ENCODE results near the gene CFAP20DC. TPM values are rescaled to one million over a fixed set of nuclear protein-coding genes. Genes with fewer than 3 reads are reported as not detected.
"Not testable (repeated sequence)": the region's sequence is repeated elsewhere in the genome, so short reads cannot be mapped to it uniquely, and the experiment has no call there.

CFAP20DC gene
- total RNA-seq, 2 experiments from 2014 or later = 1.0 to 1.4 TPM

DNA sequence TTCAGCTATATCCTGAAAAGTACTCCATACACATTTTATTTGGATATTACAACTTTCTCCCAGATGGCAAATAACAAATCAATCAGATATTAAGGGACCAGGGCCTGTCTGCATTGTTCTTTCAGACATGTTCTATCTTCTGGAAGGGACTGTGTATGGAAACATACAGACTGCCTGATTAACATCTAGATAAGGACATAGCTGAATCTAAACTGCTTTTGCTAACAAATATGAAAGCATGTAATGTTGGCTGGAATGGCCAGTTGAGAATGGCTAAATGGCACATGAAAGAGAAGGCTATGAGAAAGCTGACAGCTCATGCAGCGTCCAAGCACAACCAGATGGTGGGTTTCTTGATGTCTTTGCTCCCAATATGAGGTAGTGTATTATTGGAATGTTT is 149.4 kb downstream of the CFAP20DC start:
- DNase-seq (no peak), ATAC-seq (no peak)
- H3K36me3 Mint-ChIP-seq = no peaks in the 10 kb centered on the region
- H3K27ac Mint-ChIP-seq = no peak overlapping the region
- no peak overlapping the region for H3K4me3 Mint-ChIP-seq
- peaks cover 22% of the 10 kb centered on the region for H3K4me1 Mint-ChIP-seq
- CTCF ChIA-PET = no interaction called here
- H3K27me3 Mint-ChIP-seq = no peaks in the 10 kb centered on the region
- peaks cover 4% of the 10 kb centered on the region for H3K9me3 Mint-ChIP-seq (ENCODE audit: low read depth)

DNA sequence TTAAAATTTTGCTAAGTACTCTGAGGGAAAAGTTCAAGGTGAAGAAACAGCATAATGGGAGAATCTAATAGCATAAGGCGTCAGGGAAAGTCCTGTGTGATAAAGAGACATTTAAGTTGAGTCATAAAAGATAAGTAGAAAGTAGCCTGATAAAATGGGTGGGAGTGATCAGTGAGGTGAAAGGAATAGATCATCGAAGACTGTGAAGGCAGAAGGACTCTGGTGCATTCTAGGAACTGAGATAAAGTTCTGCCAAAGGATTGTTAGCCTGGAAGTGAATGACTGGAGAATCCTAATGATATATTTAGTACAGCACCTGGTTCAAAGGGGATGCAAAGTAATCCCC is 149.9 kb downstream of the CFAP20DC start:
- no peak for DNase-seq
- no peak overlapping the region for H3K4me3 Mint-ChIP-seq

DNA sequence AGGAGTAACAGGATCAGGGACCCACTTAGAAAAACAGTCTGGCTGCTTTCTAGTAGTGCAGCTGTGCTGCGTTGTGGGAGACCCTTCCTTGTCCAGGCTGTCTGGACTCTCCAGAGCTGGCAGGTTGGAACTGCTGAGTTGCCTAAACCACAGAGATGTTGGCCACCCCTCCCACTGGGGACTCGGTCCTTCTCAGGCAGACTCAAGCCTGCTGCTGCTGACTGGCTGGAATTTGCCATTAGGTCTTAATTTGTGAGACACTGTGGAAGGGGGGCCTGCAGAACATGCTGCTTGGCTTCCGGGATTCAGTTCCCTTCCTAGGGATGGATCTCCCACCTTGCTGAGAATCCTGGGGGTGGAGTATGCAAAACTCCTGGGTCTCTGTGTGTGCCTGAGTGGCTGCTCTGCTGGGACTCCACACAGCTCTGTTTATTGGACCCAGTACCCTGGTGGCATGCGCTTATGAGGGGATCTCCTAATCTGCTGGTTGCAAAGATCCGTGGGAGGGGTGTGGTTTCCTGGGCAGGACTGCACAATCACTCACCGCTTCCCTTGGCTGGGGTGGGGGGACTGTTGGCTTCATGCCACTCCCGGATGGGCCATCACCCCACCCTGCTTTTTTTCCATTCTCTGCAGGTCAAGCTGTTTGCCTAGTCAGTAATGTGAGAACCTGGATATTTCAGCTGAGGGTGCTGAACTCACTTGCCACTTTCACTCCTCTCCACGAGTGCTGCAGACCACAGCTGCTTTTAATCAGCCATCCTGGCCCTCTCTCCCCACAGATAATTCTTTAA is 150.5 kb downstream of the CFAP20DC start:
- H3K4me1 Mint-ChIP-seq = peaks cover 22% of the 10 kb centered on the region
- no peaks in the 10 kb centered on the region for H3K27me3 Mint-ChIP-seq
- ATAC-seq = peak; percentile 65
- CTCF ChIA-PET = no interaction called here
- DNase-seq = peak; percentile 73
- H3K9me3 Mint-ChIP-seq (ENCODE audit: low read depth) = peaks cover 4% of the 10 kb centered on the region
- no peak overlapping the region for H3K4me3 Mint-ChIP-seq
- H3K36me3 Mint-ChIP-seq = no peaks in the 10 kb centered on the region
- no peak overlapping the region for H3K27ac Mint-ChIP-seq

More for the DNA sequence above, 149.9 kb downstream of the CFAP20DC start:
- CTCF ChIA-PET = no interaction called here
- H3K27me3 Mint-ChIP-seq = no peaks in the 10 kb centered on the region
- no peak overlapping the region for H3K27ac Mint-ChIP-seq
- H3K36me3 Mint-ChIP-seq = no peaks in the 10 kb centered on the region
- ATAC-seq = no peak
- peaks cover 4% of the 10 kb centered on the region for H3K9me3 Mint-ChIP-seq (ENCODE audit: low read depth)
- H3K4me1 Mint-ChIP-seq = peaks cover 22% of the 10 kb centered on the region

DNA sequence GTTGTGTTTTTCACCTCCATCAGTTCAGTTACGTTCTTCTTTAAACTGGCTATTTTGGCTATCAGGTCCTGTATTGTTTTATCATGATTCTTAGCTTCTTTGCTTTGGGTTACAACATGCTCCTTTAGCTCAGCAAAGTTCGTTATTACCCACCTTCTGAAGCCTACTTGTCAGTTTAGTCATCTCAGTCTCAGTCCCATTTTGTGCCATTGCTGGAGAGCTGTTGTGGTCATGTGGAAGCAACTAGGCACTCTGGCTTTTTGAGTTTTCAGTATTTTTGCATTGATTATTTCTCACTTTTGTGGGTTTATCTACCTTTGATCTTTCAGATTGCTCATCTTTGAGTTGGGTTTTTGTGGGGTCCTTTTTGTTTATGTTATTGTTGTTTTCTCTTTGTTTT is 151.3 kb downstream of the CFAP20DC start:
- DNase-seq (no peak), ATAC-seq (no peak)
- Mint-ChIP-seq H3K27ac (no peak overlapping the region), H3K36me3 (no peaks in the 10 kb centered on the region), H3K4me3 (no peak overlapping the region), H3K9me3 (ENCODE audit: low read depth) (peaks cover 4% of the 10 kb centered on the region), H3K4me1 (peaks cover 22% of the 10 kb centered on the region), H3K27me3 (no peaks in the 10 kb centered on the region)
- CTCF ChIA-PET = no interaction called here

DNA sequence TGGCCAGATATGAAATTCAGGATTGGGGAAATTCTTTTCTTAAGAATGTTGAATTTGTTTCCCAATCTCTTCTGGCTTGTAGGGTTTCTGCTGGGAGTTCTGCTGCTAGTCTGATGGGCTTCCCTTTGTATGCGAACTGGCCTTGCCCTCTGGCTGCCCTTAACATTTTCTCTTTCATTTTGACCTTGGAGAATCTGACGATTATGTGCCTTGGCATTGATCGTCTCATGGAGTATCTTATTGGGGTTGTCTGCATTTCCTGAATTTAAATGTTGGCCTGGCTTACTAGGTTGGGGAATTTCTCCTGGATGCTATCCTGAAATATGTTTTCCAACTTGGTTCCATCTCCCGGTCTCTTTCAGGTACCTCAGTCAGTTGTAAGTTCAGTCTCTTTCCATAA is 152.2 kb downstream of the CFAP20DC start:
- CTCF ChIA-PET = no interaction called here
- no peak for ATAC-seq
- Mint-ChIP-seq H3K4me1 (peaks cover 22% of the 10 kb centered on the region), H3K27ac (no peak overlapping the region), H3K27me3 (no peaks in the 10 kb centered on the region), H3K36me3 (no peaks in the 10 kb centered on the region), H3K4me3 (no peak overlapping the region), H3K9me3 (ENCODE audit: low read depth) (no peaks in the 10 kb centered on the region)
- DNase-seq = no peak

DNA sequence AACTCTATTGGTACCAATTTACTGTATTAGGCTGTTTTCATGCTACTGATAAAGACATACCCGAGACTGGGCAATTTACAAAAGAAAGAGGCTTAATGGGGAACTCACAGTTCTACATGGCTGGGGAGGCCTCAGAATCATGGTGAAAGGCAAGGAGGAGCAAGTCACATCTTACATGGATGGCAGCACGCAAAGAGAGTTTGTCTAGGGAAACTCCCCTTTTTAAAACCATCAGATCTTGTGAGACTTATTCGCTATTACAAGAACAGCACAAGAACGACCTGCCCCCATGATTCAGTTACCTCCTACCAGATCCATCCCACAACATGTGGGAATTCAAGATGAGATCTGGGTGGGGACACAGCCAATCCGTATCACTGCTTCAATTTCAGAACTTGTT is 154.1 kb downstream of the CFAP20DC start:
- not testable (repeated sequence) for H3K27ac Mint-ChIP-seq, H3K4me3 Mint-ChIP-seq

DNA sequence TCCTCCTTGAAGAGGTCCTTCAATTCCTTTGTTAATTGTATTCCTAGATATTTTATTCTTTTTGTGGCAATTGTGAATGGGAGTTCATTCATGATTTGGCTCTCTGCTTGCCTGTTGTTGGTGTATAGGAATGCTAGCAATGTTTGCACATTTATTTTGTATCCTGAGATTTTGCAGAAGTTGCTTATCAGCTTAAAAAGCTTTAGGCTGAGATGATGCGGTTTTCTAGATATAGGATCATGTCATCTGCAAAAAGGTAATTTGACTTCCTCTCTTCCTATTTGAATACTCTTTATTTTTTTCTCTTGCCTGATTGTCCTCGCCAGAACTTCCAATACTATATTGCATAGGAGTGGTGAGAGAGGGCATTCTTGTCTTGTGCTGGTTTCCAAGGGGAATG is 157.3 kb downstream of the CFAP20DC start:
- CTCF ChIA-PET; H3K27me3 Mint-ChIP-seq; H3K4me1 Mint-ChIP-seq; H3K9me3 Mint-ChIP-seq (ENCODE audit: low read depth); ATAC-seq; H3K27ac Mint-ChIP-seq; H3K36me3 Mint-ChIP-seq; DNase-seq; H3K4me3 Mint-ChIP-seq: not testable (repeated sequence)

More for the DNA sequence above, 154.1 kb downstream of the CFAP20DC start:
- DNase-seq; CTCF ChIA-PET; H3K36me3 Mint-ChIP-seq; H3K9me3 Mint-ChIP-seq (ENCODE audit: low read depth); ATAC-seq; H3K27me3 Mint-ChIP-seq: not testable (repeated sequence)
- peaks cover 22% of the 10 kb centered on the region for H3K4me1 Mint-ChIP-seq

DNA sequence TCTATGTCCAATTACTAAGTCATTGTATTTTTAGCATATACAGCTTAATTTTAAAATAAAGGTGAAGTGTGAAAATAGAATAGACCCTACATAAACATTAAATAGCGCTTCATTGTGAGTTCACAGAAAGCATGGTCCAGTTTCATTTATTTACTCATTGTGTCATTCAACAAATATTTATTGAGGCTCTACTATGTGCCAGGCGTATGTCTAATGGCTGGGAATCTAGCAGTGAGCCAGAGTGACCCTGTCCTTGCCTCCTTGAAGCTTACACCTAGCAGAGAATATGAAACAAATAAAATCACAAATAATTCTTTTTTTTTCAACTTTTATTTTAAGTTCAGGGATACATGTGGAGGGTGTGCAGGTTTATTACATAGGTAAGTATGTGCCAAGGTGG is 161.7 kb downstream of the CFAP20DC start:
- Mint-ChIP-seq H3K9me3 (ENCODE audit: low read depth) (no peaks in the 10 kb centered on the region), H3K4me1 (no peaks in the 10 kb centered on the region), H3K36me3 (no peaks in the 10 kb centered on the region), H3K27ac (no peak overlapping the region), H3K4me3 (no peak overlapping the region), H3K27me3 (peaks cover 4% of the 10 kb centered on the region)
- ATAC-seq (no peak), DNase-seq (no peak)
- CTCF ChIA-PET = no interaction called here

DNA sequence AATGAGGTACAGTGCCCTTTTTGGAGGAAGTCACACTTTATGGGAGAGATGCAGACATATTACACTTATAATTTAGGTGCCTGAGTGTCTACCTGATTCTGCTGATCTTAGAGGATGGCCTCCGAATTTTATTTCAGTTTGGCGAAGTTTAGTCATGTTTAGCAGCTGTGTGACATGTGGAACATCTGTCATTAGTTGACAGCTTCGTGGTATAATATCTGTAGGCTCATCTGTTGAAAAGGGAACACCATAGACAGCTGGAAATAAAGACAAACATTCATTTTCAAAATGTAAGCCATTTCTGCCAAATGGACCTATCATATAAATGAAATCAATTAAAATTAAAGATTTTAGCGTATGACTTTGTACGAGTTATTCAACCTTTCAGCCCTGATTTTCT is 165.4 kb downstream of the CFAP20DC start:
- no peak overlapping the region for H3K27ac Mint-ChIP-seq

DNA sequence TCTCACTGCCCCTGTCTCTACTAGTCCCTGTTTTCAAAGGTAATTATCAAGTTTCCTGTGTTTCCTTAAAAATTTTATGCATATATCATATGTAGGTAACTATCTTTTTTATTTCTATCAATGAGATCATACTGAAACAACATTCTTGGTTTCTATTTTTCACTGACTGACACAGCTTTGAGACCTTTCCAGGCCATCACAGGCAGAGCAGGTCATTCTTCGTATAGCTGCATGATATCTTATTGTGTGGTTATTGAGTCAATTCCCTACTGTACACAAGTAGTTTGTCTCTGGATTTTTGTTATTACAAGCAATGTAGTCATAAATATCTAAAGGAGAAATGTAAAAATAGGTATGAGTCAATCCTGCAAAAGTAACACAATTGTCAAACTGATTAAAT is 169.6 kb downstream of the CFAP20DC start:
- peaks cover 2% of the 10 kb centered on the region for H3K4me1 Mint-ChIP-seq
- no peak for ATAC-seq
- H3K9me3 Mint-ChIP-seq (ENCODE audit: low read depth) = no peaks in the 10 kb centered on the region

More for the DNA sequence above, 165.4 kb downstream of the CFAP20DC start:
- Mint-ChIP-seq H3K36me3 (no peaks in the 10 kb centered on the region), H3K4me3 (no peak overlapping the region), H3K27me3 (peaks cover 7% of the 10 kb centered on the region), H3K9me3 (ENCODE audit: low read depth) (no peaks in the 10 kb centered on the region), H3K4me1 (no peaks in the 10 kb centered on the region)
- CTCF ChIA-PET = no interaction called here
- ATAC-seq (no peak), DNase-seq (no peak)

DNA sequence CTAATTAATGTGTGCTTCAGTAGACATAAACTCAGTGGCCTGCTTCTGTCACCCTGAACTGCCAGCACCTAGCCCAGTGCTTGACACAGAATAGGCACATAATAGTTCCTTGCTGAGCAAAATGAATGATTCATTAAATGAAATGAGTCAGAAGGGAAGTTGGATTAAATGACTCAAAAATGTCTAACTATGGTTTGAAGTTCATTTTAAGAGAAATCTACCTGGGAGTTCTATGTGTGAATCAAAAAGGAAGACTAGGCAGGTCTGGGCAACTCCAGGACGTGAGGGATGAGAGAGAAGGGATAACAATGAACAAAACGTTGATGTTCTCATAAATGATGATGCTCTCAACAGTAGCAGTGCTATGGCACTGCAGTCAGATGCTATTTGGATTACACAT is 175.0 kb downstream of the CFAP20DC start:
- CTCF ChIA-PET = interaction anchor here (0.6 kb wide), 1 partner anchor 310 kb away, joined by 4 read pairs; no protein-coding TSS in a partner anchor
- Mint-ChIP-seq H3K36me3 (no peaks in the 10 kb centered on the region), H3K9me3 (ENCODE audit: low read depth) (no peaks in the 10 kb centered on the region), H3K4me1 (peaks cover 15% of the 10 kb centered on the region), H3K27me3 (peaks cover 6% of the 10 kb centered on the region), H3K27ac (peak overlapping the region; percentile 73), H3K4me3 (no peak overlapping the region)
- DNase-seq (no peak), ATAC-seq (peak; percentile 86)

More for the DNA sequence above, 169.6 kb downstream of the CFAP20DC start:
- no peak for DNase-seq
- no peak overlapping the region for H3K4me3 Mint-ChIP-seq
- H3K27me3 Mint-ChIP-seq = peaks cover 10% of the 10 kb centered on the region
- H3K36me3 Mint-ChIP-seq = no peaks in the 10 kb centered on the region
- no peak overlapping the region for H3K27ac Mint-ChIP-seq
- CTCF ChIA-PET = no interaction called here

DNA sequence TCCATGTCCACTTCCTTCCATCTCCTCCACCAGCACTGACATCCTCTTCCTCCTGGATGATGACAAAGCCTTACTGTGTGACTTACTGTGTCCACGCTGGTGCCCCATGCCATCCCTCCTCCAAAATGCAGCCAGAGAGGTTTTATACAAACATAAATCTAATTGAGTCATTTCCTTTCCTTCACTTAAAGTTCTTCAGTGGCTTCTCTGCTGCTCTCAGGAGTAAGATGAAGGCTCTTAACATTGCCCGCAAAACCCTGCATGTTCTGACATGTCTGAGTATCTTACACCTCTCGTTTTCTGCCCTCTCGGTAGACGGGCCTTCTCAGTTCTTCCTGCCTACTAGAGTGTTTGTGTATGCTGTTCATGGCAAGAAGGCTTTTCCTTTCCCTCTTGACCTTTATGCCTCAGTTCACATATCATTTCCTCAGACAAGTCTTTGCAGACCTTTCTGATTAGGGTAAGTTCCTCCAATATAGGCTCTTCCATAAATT is 175.5 kb downstream of the CFAP20DC start:
- no peaks in the 10 kb centered on the region for H3K36me3 Mint-ChIP-seq
- DNase-seq (no peak), ATAC-seq (peak; percentile 67)
- H3K9me3 Mint-ChIP-seq (ENCODE audit: low read depth) = no peaks in the 10 kb centered on the region
- CTCF ChIA-PET = no interaction called here
- H3K4me1 Mint-ChIP-seq = peaks cover 15% of the 10 kb centered on the region
- no peak overlapping the region for H3K4me3 Mint-ChIP-seq
- peaks cover 6% of the 10 kb centered on the region for H3K27me3 Mint-ChIP-seq
- peak overlapping the region; percentile 73 for H3K27ac Mint-ChIP-seq

DNA sequence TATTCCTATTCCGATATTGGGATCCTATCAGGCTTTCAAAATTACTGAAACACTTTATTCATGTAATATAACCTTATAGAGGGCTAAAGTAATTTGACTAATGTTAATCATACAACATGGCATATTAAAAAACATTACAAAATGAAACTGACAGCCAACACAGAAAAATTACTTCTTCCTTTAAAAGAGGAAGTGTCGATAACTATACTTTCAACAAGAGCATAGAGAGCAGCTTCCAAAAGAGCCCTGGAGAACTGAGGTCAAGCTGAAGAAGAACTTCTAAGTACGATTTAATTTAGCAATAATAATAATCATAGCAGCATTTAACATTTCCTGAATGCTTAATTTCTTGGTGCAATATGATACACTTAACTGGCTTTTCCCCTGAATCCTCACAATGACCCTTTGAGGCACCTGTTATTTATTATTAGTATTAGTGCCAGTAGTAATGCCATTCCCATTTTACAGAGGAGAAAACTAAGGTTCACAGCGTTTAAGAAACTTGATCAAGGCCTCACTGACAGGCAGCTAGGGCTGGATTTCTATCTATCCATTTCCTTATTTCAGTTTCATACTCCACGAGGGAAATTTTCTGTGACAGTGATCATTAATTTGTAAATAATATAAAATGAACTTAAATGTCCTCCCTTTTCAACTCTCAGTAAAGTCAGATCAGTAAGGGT is 181.6 kb downstream of the CFAP20DC start:
- Mint-ChIP-seq H3K27ac (no peak overlapping the region), H3K36me3 (no peaks in the 10 kb centered on the region), H3K4me3 (no peak overlapping the region), H3K4me1 (no peaks in the 10 kb centered on the region), H3K9me3 (ENCODE audit: low read depth) (no peaks in the 10 kb centered on the region), H3K27me3 (peaks cover 3% of the 10 kb centered on the region)
- ATAC-seq (no peak), DNase-seq (no peak)
- CTCF ChIA-PET = interaction anchor here (1.0 kb wide), 1 partner anchor 31 kb away, joined by 3 read pairs; no protein-coding TSS in a partner anchor

DNA sequence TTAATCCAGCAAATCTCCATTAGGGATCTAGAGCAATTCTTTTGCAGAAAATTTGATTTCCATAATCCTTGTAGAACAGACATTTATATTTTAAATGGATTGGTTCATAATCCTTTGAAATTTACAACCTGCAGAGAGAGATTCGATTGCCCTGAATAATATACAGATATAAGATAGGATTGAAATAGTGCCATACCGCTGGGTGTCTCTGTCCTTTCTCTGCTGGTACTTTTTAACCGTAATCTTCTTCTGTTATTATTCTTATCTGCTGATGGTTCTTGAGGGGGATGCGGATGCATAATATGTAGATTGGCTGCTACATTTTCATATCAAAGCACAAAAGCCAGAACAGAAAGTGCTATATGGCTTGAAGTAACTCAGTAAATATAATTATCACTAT is 182.2 kb downstream of the CFAP20DC start:
- Mint-ChIP-seq H3K27ac (no peak overlapping the region), H3K36me3 (no peaks in the 10 kb centered on the region), H3K4me3 (no peak overlapping the region), H3K27me3 (peaks cover 3% of the 10 kb centered on the region), H3K9me3 (ENCODE audit: low read depth) (no peaks in the 10 kb centered on the region), H3K4me1 (no peaks in the 10 kb centered on the region)
- no peak for ATAC-seq
- CTCF ChIA-PET = no interaction called here
- DNase-seq = no peak
